ENCODE results near the gene SART1.
"Not testable (repeated sequence)": the region's sequence is repeated elsewhere in the genome, so short reads cannot be mapped to it uniquely, and the experiment has no call there.

SART1 gene

DNA sequence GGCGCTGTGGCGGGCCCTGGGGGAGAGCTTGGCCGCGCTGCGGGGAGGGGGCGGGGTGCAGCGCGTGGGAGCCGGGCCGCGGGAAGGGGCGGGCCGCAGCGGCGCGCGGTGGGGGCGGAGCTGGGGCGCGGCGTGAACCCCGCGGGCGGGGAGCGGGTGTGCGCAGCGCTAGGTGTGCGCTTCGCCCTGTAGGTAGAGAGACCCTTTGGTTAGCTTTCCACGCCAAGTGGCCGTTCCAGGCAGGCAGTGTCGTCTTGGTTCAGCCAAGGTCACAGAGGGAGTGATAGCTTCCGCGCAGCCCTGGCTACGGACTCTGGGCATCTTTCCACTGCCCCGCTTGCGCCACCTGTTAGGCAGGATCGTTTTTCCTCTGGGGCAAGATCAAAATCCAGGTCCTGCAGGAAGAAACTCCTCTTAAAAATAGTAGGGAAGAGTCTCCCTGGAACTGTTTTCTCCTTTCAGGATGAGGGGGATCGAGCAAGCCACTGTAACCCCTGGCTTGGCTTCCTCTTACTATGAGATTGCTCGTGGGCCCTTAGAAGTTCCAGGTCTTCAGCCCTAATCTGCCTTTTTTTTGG lies 41.2 kb downstream of the SART1 start:
- no peak for DNase-seq

DNA sequence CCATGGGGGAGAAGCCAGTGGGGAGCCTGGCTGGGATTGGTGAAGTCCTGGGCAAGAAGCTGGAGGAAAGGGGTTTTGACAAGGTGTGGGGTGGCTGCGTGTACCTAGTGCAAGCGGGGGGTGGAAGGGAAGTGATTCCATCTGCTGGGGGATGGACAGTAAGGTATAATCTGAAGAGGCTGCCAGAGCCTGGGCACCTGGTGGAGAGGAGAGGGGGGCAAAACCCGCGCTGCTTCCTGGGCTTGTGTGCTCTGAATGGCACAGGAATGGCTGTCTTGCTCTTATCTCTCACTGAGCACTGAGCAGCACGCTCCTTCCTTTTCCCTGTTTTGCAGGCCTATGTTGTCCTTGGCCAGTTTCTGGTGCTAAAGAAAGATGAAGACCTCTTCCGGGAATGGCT lies 41.8 kb downstream of the SART1 start:
- DNase-seq = no peak

DNA sequence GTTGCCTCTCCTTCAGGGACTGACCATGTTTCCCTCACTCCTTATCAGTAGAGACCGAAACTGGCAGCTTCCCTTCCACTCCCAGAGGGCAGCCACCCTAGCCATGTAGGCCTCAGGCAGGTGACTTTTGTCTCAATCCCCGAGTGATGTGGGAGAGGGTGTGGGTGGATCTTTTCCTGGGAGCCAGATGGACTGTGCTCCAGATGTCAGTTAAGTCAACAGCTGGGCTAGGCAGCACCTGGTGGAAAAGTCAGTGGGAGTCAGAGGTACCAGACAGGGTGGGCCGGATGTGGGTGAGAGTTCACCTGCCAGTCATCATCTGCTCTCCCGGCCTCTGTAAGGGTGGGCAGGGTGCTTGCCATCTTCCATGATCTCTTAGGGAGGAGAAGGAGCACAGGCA lies 42.7 kb downstream of the SART1 start:
- no peak for DNase-seq

DNA sequence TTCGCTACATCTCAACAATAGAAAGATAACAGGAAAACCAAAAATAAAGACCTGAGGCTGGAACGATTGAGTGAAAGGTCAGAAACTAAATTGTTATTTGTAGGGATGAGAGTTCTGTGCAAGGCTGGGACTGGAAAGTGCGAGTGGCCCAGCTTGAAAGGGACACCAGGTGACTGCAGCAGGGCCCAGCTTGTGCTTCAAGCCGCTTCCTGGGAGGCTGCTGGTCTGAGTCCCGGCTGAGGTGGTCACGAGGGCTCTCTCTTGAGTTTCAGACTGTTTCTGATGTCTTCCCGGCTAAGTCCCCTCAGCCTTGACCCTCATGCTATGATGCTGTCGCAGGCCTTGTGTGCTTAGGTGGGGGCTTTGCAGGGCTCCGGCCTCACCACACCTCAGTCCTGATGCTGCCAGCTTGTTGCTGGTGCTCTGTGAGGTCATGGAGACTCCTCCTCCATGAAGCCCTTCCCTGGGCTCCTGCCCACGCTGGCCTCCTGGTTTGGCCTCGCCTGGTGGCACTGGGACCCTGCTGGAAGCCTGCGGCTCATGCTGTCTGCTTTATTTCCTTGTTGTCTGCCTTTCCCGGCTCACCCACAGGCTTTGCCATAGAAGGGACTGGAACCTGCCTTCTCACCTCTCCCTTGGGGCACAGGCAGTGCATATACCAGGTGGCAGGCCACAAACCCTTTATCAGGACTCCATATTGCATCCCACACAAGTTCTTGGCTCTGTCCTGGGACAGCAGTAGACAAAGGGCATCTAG lies 44.8 kb downstream of the SART1 start:
- no peak for DNase-seq

DNA sequence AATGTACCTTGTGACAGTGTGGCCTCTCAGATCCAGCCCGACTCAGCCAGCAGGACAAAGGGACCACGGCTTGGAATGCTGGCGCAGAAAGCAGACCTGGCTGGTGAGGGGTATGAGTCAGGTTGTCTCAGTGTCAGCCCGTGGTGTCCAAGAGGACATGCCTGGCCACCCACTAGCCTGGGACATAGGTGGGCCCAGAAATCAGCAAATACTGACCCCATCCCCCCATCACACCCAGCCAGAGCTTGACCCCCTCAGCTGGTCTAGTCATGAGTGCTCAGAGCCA lies 45.3 kb downstream of the SART1 start:
- DNase-seq = no peak

DNA sequence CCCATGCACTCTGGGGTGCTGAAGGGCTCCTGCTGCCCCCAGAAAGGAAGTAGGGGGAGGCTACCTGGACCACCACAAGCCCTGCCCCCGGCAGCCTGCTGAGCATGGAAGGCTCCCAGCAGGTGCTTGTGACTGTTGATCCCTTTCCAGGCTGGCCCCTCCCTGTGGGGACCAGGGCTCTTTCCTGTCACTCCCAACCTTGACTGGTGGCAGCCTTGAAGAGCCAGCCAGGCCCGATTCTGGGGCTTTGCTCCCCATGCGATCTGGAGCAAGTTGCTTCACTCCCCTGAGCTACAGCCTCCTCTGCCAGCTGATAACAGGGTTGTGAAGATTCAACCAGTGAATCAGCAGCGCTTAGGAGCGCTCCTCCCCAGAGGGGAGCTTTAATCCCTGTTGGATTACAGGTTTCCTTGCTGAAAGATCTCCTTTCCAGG lies 45.7 kb downstream of the SART1 start:
- no peak for DNase-seq

DNA sequence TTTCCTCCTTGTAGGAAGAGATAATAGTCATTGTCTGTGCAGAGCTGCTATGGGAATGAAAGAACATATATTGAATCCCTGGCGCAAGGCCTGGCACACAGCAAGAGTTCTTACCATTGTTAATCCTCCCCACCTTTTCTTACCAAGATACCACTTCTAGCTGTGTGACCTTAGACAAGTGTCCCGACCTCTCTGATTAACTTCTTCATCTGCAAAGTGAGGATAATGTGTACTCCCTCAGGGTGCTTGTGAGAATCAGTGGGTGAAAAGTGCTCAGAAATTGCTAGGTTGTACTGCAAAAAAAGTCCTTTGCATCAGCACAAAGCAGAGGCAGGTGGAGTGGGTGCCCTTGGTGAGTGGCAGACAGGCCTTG lies 46.5 kb downstream of the SART1 start:
- DNase-seq = no peak

DNA sequence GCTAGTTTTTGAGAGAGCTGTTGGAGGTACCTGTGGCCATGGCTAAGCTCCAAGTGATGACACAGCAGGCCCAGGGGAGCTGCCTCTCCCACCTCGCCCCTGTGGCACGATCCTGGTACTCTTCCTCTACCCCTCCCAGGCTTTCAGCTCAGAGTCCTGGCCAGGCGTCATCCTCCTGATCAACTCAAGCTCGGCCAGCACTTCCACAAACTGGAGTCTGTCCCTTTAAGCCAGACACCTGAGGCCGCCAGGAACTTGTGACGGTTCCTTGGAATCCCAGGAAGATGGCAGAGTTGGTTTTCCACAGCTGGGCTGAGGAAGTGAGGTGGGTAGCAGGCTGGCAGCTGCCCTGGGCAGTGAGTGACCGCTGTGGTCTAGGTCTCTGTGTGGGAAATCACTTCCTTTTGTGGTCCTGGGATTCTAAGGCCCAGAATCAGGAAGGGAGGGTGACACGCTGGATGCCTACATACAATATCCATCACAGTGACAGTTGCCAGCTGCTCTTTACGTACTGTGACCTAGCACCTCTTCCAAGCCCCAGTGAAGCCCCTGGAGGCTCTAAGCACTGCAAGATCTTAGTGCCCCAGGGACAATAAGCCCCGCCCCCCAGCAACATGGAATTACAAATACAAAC lies 47.1 kb downstream of the SART1 start:
- no peak for DNase-seq

DNA sequence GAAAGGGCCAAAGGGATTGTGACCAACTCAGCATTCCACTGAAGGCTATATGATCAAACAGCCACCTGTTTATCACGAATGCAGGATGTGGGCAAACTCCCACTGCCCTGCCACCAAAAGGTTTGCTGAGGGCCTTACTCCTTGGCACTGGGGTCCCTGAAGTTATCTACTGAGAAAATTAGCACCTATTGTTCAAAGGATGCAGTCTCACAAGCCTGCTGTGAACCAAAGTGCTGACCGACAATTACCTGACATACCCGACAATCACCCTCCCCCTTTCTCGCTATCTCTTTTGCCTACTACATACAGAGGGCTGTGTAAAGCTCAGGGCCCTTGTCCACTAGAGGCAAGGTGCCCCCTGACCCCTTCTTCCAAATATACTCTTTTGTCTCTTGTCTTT lies 48.5 kb downstream of the SART1 start:
- not testable (repeated sequence) for DNase-seq

DNA sequence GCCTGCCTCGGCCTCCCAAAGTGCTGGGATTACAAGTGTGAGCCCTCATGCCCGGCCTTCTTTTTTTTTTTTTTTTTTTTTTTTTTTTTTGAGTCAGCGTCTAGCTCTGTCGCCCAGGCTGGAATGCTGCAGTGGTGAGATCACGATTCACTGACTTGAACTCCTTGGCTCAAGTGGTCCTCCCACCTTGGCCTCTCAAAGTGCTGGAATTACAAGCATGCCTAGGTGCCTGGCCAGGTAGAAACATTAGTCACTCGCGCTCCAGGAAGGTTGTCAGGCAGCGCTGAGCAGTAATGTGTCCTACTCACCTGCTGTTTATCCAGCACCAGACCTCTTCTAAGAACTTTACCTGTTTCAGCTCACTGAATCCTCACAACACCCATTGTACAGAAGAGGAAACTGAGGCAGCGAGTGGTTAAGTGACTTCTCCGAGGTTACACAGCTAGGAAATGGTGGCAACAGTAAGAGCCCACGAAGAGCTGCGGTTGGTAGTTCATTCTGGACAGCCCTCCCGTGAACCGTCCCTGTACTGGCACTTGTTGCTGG lies 49.8 kb downstream of the SART1 start:
- DNase-seq = no peak

DNA sequence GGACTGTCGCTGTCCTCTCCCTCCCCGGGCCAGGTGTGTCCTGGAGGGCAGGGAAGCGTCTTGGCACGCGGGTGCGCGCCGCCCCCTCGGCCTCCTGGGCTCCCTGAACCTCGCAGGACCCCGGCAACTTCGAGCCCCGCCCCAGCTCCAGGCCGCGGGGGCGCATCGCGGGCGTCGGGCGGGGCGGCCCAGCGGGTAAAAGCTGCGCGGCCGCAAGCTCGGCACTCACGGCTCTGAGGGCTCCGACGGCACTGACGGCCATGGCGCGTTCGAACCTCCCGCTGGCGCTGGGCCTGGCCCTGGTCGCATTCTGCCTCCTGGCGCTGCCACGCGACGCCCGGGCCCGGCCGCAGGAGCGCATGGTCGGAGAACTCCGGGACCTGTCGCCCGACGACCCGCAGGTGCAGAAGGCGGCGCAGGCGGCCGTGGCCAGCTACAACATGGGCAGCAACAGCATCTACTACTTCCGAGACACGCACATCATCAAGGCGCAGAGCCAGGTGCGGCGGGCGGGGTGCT lies 50.3 kb downstream of the SART1 start, which contains the start of gene CST6:
Gene CST6 (plus strand): TSS at position 224 of the 519 bp plus-strand sequence. CDS start 37 bp downstream, at position 261.
- DNase-seq = no peak

DNA sequence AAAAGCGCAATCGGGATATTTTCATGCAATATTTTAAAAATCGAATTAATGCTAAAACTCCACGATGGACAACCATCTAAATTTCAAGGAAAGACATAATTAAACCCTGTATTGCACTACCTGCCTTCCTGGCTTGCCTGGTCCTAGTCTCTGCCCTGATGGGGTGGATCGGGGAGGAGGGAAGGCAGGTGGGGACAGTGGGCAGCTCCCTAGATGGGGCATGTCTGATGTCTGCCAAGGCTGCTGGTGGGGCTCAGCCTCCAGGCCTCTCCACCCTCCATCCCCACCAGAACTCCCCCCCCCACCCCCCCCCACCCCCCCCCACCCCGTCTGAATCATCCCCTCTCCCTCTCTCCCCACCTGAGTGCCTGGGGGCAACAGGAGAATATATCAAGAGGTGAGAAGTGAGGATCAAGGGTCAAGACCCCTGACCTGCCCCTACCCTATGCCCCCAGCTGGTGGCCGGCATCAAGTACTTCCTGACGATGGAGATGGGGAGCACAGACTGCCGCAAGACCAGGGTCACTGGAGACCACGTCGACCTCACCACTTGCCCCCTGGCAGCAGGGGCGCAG lies 50.9 kb downstream of the SART1 start:
- no peak for DNase-seq

DNA sequence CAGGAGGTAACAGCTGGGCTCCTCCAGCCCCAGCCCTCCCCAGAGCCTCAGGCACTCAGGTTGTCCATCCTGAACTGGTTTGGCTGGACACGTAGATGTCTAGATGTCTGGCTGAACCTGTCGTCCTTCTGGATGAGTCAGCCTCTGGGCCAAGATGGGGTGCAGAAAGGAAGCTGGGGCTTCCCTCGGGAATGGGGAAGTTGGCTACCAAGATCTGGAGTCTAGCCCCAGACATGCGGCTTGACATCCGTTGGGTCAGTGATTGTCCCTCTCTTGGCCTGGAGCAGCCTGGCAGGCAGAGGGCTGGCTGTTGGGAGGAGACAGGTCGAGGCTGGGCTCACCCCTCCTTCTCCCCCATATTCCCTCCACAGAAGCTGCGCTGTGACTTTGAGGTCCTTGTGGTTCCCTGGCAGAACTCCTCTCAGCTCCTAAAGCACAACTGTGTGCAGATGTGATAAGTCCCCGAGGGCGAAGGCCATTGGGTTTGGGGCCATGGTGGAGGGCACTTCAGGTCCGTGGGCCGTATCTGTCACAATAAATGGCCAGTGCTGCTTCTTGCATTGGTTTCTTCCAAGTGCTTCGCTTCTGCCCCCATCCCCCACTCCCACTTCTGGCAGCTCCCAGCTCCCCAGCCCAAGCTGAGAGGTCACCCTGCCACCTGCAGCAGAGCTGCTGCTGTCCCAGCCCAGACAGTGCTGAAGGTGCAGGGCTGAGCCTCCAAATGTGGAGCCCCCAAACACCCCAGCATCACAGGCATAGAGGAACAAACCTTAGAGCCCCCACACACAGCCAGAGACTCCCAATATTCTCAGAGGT lies 51.6 kb downstream of the SART1 start:
- no peak for DNase-seq

DNA sequence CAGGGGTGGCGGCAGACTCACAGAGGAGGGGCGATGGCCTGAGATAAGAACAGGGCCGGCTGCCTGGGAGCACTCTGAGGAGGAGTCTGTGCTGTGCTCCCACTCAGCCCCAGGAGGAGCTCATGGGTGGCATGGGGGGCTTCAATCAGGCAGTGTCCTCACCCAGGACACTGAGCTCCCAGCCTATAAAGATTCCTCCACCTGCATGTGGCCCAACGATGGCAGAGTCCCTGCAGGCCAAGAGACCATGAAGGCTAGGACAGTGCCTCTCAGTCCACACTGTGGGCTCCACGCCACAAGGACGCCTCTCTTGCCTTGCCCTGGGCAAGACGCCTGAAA lies 52.2 kb downstream of the SART1 start:
- DNase-seq = no peak

DNA sequence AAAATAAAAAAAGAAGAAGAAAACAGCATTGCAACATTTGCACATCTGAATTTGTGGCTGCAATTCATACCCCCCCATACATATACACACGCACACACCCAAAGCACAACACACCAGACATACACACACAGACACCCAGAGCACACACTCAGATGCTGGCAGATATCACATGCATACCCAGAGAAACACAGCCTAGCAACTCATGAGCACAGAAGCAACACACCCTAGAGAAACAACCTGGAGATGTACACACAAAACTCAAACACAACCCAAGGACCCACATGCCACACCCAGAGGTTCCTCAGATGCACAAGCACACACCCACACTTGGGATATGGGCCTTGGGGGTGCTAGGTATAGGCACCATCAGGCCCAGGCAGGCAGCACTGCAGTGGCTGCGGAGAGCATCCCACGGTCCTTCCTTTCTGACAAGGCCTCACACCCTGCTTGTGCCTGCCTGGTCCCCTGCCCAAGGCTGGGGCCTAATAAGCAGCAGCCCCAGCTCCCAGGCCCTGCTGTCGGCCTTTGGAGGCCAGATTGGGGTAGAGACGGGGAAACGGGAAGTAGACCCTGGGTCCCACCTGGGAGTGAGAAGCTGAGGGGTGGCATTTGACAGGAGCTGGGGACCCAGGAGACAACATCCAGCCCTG lies 53.4 kb downstream of the SART1 start:
- no peak for DNase-seq

DNA sequence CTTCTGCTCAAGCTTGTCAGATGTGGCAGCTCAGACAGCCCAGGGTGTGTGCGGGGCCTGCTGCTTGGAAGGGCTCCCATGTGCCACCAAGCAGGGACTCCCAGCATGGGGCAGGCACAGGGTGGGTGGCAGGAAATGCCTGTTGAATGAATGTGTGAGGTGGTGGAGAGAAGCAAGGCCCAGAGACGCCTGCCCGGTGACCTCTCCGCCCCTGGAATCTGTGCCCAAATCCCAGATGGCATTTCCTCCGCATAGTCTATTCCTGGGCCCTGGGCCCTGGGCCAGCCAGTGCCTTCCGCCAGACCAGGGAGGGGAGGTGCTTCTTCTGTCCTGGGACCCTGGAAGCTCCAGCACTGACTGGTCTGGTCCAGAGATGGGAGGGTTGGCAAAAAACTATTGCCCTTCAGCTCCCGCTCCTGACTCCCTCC lies 53.9 kb downstream of the SART1 start:
- no peak for DNase-seq

DNA sequence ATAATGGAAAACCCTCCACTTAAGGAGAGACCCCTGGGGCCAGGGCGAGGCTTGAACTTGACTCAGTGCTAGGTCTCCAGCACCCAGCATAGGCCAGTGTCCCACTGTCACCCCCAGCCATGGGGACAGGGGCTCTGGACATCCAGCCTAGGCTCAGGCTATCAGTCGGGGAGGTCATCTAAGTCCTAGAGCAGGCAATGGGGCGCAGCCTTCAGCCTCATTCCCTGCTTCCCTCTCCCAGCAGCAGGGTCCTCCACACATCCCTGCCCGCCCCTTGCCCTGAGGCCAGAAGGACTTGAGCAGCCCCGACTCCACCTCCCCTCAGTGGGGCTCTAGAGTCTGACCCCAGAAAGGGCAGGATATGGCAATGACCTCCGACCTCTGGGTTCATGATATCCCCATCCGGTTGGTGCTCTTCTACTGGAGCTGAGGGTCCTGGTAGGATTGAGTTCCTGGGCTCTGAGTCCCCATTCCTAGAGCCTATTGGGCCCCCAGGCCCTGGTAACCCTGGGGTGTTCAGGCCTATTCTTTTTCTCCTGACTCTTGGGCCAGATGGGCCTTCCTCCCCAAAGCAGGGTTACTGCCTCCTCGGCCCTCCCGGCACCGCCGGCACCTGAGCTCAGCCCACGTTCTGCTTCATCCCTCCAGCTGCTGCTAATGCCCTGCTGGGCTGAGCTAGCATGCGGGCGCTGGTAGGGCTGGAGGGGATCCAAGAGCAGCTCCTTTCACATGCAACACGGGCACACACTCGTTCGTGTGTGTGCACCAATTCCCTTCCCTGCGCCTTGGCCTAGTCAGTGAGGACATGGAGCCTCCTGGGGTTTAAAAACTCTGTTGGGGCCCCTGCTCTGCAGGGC lies 54.6 kb downstream of the SART1 start:
- no peak for DNase-seq

DNA sequence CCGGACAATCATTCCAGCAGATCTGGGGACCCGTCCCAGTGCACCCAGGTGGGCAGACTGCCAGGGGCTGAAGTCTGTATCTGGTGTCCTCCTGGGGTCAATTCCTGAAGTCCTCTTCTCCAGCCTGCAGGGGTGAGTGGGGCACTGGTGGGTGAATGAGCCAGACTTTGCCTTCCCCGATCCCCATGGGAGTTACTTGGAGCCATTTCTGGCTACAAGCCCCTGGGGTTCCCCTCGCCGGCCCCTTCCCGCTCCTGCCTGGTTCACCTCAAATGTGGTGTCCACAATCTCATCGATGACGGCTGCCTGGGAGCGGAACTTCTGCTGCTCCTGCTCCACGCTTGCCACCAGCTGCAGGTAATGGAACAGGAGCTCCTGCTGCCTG lies 55.3 kb downstream of the SART1 start:
- no peak for DNase-seq

DNA sequence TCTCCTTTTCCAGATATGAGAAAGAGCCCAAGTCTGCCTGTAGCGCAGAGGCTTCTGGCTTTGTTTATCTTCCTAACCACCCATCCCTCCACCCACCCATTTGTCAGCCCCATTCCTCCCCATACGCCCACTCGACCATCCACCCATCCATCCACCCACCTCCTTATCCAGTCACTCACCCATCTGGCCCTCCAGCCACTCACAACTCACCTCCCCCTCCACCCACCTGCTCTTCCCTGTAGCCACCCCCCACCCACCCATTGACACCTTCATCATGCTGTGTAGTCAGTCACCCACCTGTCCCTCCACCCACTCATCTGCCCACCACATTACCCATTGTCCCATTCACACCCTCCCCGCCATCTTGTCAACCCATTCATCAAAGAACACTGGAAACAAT lies 55.8 kb downstream of the SART1 start:
- DNase-seq = no peak

DNA sequence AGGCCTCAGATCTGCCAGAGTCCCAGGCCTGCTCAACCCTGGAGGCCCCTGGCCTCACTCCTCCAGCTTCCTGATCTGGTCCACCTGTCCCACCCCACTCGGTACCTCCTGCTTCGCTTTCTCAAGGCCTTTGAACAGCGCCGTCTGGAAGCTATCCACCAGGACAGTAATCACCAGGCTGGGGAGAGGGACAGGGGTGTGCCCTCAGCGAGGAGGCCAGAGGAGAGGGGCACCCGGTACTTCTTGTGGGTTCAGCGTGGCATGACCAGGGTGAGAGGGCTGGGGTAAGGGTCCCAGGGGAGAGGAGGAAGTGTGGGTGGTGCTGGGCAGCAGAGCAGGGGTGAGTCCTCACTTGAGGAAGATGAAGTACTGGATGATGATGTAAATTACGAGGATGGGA lies 58.7 kb downstream of the SART1 start:
- DNase-seq = no peak

DNA sequence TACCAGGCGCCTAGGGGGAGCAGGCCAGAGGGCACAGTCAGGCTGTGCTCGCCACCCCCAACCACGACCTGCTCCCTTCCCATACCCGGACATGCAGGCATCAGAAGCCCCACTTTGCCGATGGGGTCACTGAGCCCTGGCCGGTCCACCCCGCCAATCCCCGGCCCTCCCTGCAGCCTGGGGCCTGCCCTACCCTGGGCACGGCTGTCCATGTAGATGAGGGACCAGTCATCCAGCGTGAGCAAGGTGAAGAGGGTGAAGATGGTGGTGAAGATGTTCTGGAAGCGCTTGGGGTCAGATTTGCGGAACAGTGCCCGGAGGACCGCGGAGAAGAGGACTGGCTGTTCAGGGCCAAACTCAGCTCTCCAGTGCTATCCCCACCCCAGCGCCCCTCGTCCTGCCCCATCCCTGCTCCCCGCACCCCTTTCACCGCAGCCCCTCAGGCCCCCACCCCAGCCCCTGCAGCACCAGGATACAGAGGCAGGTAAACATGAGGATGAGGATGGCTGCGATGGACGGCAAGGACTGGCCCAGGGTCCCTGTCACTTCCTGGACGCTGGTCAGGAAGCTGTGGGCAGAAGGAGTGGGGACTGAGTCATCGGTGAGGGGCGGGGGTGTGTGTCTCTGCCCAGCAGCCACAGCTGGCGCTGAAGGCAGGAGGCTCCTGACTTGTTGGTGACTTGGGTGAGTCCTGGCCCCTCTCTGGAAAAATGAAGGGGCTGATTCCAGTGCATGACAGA lies 59.3 kb downstream of the SART1 start:
- DNase-seq = no peak
